ENCODE data around the gene OST4. TPM values are rescaled to one million over a fixed set of nuclear protein-coding genes. Genes with fewer than 3 reads are reported as not detected.

The OST4 gene
- total RNA-seq, 2 donors from 2014 or later = 147 to 272 TPM

DNA sequence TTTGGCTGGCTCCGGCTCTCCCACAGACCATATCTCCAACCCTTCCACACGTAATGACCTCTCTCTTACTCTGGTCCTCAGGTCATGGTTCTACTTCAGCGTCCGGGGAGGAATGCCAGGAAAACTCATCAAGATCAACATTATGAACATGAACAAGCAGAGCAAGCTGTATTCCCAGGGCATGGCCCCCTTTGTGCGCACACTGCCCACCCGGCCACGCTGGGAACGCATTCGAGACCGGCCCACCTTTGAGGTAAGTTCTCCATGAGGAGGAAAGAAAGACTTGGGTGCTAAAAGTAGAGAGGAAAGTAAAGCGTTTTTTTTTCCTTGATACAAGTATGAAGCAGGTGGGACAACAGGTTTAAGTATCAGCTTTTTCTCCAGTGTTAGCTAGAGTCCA lies 18.1 kb downstream of the OST4 start:
- H3K4me1 ChIP-seq (ENCODE audit: control insufficient read depth in 1 of 2, low read depth in 2 of 2) = peaks cover 5 to 15% of the 10 kb centered on the region in 2 donors
- ATAC-seq (ENCODE audit: insufficient number of reproducible peaks, low FRiP score, low read depth) = no peak
- H3K36me3 ChIP-seq = peaks cover 29% of the 10 kb centered on the region
- H3K4me3 ChIP-seq = no peak overlapping the region
- H3K9me3 ChIP-seq = no peaks in the 10 kb centered on the region
- no peaks in the 10 kb centered on the region for H3K27me3 ChIP-seq (replicated peaks; ENCODE audit: insufficient read depth)
- TF ChIP-seq, protein P1, sequence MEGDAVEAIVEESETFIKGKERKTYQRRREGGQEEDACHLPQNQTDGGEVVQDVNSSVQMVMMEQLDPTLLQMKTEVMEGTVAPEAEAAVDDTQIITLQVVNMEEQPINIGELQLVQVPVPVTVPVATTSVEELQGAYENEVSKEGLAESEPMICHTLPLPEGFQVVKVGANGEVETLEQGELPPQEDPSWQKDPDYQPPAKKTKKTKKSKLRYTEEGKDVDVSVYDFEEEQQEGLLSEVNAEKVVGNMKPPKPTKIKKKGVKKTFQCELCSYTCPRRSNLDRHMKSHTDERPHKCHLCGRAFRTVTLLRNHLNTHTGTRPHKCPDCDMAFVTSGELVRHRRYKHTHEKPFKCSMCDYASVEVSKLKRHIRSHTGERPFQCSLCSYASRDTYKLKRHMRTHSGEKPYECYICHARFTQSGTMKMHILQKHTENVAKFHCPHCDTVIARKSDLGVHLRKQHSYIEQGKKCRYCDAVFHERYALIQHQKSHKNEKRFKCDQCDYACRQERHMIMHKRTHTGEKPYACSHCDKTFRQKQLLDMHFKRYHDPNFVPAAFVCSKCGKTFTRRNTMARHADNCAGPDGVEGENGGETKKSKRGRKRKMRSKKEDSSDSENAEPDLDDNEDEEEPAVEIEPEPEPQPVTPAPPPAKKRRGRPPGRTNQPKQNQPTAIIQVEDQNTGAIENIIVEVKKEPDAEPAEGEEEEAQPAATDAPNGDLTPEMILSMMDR (IDR thresholded peaks at IDR 0.05) = no peak
- no peak for DNase-seq (ENCODE audit: low spot score)
- H3K27ac ChIP-seq = no peak overlapping the region

DNA sequence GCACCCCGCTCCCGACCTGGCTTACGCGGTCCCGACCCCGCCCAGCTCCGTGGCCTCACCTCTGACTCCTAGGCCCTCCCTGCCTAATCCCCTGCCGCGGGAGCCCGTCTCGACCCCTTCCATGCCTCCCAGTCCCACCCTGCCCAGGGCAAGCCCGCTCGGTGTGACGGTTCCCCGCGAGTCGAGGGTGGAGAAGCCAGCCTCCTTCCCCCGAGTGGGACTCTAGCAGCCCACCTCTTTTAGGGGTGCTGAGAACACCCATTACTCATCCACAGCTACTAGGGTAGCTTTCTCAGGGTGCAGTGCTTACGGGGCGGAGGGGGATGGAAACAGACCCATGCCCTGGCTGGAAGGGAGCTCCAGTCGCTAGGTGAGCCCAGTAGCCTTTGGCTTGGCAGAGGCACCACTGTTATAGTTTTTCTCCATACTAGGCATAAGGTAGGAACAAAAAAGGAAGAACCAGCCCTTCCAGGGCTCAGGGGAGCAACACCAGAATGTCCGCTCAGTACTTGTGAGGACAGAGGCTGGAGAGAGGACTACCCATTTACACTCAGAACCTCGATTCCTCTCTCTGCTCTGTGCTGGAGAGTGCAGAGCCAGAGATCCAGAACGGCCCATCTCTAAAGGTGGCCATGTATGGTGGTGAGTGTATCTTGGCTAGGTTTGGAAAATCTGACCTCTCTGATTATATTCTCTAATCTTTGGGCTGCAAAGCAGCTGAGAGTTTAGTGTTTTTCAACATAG lies 19.4 kb downstream of the OST4 start:
- H3K36me3 ChIP-seq = peaks cover 26% of the 10 kb centered on the region
- no peaks in the 10 kb centered on the region for H3K9me3 ChIP-seq
- no peaks in the 10 kb centered on the region for H3K27me3 ChIP-seq (replicated peaks; ENCODE audit: insufficient read depth)
- no peak for DNase-seq (ENCODE audit: low spot score)
- H3K4me3 ChIP-seq = peak overlapping the region; percentile 89
- no peak for ATAC-seq (ENCODE audit: insufficient number of reproducible peaks, low FRiP score, low read depth)
- TF ChIP-seq, protein P1 (IDR thresholded peaks at IDR 0.05) = no peak
- peaks cover 5 to 15% of the 10 kb centered on the region in 2 donors for H3K4me1 ChIP-seq (ENCODE audit: control insufficient read depth in 1 of 2, low read depth in 2 of 2)
- peak overlapping the region; percentile 80 to 87 for H3K27ac ChIP-seq

DNA sequence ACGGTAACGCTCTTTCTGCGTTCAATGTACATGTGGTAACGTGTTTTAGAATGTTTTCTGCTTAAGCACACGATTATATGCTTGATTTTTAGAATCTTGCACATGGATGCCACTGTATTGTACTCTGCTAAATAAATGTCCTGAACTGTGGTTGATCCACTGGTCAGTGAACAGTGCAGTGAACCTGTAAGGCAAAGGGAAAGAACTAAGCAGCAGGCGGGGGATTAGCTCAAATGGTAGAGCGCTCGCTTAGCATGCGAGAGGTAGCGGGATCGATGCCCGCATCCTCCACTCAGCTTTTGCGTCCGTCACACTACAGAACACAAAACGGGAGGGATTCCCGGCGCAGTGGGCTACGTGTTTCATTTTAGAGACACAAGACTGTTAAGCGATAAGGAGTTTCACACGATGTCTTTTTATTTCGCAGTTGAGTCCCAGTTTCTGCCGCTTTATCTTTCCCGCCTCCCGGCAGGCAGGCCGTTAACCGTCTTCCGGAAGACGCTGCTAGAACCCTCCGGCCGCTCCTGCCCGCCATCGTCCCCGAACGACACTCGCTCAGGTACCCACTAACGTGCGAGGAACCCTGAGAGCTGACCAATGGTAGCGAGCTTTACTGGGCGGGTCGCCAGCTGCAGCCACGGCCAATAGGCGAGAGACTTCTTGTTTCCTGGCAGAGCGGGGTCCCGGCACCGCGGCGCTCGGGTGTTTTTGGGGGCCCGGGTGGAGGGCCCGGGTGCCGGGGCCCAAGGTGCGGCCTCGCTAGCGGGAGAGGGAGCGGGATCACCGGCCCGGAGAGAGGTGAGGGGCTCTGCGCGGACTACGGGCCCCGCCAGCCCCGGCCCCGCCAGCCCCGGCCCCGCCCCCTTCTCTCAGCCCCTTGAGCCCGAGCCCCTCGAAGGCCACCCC lies 20.2 kb downstream of the OST4 start, which contains the start of gene AGBL5:
AGBL5 (plus strand) TSS at position 673 of the 906 bp plus-strand sequence. CDS start 1,291 bp downstream, outside the sequence.
- Histone ChIP-seq H3K27me3 (replicated peaks; ENCODE audit: insufficient read depth) (no peaks in the 10 kb centered on the region), H3K27ac (peak within 1 kb of the TSS; percentile 80 to 87), H3K4me1 (ENCODE audit: control insufficient read depth in 1 of 2, low read depth in 2 of 2) (peaks cover 5 to 15% of the 10 kb centered on the region in 2 donors), H3K36me3 (peaks cover 19% of the 10 kb centered on the region), H3K4me3 (peak within 1 kb of the TSS; percentile 89), H3K9me3 (no peaks in the 10 kb centered on the region)
- ATAC-seq (ENCODE audit: insufficient number of reproducible peaks, low FRiP score, low read depth) (peak; percentile 65), DNase-seq (ENCODE audit: low spot score) (peak; percentile 87)
- TF ChIP-seq, protein P1 (IDR thresholded peaks at IDR 0.05) = no peak

DNA sequence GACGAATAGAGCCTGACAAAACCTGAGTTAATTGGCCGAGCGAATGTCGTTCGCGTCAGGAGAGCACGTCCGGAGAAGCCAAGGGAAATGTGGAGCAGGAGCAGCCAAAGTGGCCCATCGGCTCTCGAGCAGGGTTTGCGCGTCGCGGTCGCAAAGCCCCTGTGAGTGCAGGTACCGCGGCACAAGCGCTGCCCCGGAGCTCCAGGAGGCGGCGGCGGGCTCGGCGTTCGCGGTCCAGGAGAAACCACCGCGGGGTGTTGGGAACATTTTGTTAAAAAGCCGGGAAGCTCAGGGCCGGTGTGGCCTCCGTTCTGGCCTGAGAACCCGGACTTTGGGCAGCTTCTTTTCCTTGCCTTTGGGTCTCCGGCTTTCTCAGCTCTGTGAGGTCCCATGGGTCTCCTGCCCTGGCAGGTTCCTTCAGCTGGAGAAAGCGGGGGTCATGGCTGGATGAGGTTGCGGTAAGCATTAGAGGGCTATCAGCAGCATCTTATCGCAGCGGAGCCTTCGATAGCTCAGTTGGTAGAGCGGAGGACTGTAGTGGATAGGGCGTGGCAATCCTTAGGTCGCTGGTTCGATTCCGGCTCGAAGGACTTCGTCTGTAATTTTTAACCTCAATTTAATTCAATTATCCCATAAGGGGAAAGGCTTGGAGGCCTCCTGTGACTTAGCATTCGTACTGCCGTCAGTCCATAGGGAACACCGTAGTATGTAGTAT lies 21.0 kb downstream of the OST4 start:
- peak; percentile 65 for DNase-seq (ENCODE audit: low spot score)
- Histone ChIP-seq H3K27ac (peak overlapping the region; percentile 80 to 87), H3K27me3 (replicated peaks; ENCODE audit: insufficient read depth) (no peaks in the 10 kb centered on the region), H3K4me1 (ENCODE audit: control insufficient read depth in 1 of 2, low read depth in 2 of 2) (peaks cover 5 to 15% of the 10 kb centered on the region in 2 donors), H3K36me3 (peaks cover 12% of the 10 kb centered on the region), H3K4me3 (peak overlapping the region; percentile 89), H3K9me3 (no peaks in the 10 kb centered on the region)
- TF ChIP-seq, protein P1 (IDR thresholded peaks at IDR 0.05) = peak; percentile 62
- peak; percentile 88 for ATAC-seq (ENCODE audit: insufficient number of reproducible peaks, low FRiP score, low read depth)

All from thoracic aorta (tissue), 2 donors.